Transverse colon (tissue), 4 donors: ENCODE results near the gene ZCCHC7. TPM values are rescaled to one million over a fixed set of nuclear protein-coding genes. Genes with fewer than 3 reads are reported as not detected.

Source experiments
- DNase-seq: peaks from one replicate; pipeline ENCODE4 v3.0.0-alpha.2; 2019
- H3K27ac ChIP-seq, 4 donors: fragments of 200-600 bp; sonication (generic); 2 replicates each; pipeline ENCODE4 v1.5.1; 2016 to 2018; ENCODE audit warnings: inconsistent platforms in 4 of 4
- H3K27me3 ChIP-seq: fragments of 200-600 bp; sonication (generic); 2 replicates; pipeline ENCODE4 v1.5.1; 2017; ENCODE audit warnings: inconsistent platforms
- H3K36me3 ChIP-seq, 4 donors: fragments of 200-600 bp; sonication (generic); 2 replicates each; pipeline ENCODE4 v1.5.1; 2017 to 2019; ENCODE audit warnings: inconsistent platforms in 4 of 4
- H3K4me1 ChIP-seq, 4 donors: fragments of 200-600 bp; sonication (generic); 2 replicates each; pipeline ENCODE4 v1.5.1; 2017 to 2020; ENCODE audit warnings: inconsistent platforms in 4 of 4
- H3K4me3 ChIP-seq, 4 donors: fragments of 200-600 bp; sonication (generic); 1 replicate in 1 of 4; 2 replicates in 3 of 4; pipeline versions ENCODE4 v1.5.1 to v1.6.1; 2017 to 2019; ENCODE audit warnings: inconsistent platforms in 4 of 4
- H3K9me3 ChIP-seq, 2 donors: fragments of 200-600 bp; sonication (generic); 2 replicates each; pipeline ENCODE4 v1.5.1; 2017 to 2019; ENCODE audit warnings: inconsistent platforms in 2 of 2
- EP300 ChIP-seq: sonication (generic); formaldehyde crosslinking; IDR thresholded peaks from one replicate; pipeline ENCODE4 v1.6.1; 2017; ENCODE audit warnings: antibody characterized with exemption, low read depth
- POLR2A ChIP-seq: fragments of 450-650 bp; IDR thresholded peaks from one replicate; pipeline ENCODE4 v1.6.1; 2016; ENCODE audit warnings: antibody characterized with exemption, mild to moderate bottlenecking, moderate library complexity
- POLR2AphosphoS5 ChIP-seq, 3 donors: sonication (generic); formaldehyde crosslinking; IDR thresholded peaks; one replicate each; pipeline ENCODE4 v1.6.1; 2016; ENCODE audit warnings: antibody characterized with exemption in 3 of 3
- WGBS, 2 donors: methylation state at CpG; one replicate each; pipeline ENCODE4 v1.1.5; 2018; ENCODE audit warnings: low coverage in 1 of 2; 5-methylcytosine and 5-hydroxymethylcytosine counted together
- in situ Hi-C, 4 donors: fragments of 200-750 bp; cut with MboI; loops; one replicate each; pipeline versions ENCODE4 v1.15.0 to v1.15.1; 2017; ENCODE audit warnings: low sequenced_read_pairs in 3 of 4, low pct_ligation_motif_present in 1 of 4, low pct_unique_long_range_greater_than_20kb in 1 of 4
- intact Hi-C: fragments of 100-400 bp; cut with DNase I; formaldehyde crosslinking; loops from one replicate; pipeline ENCODE4 v1.15.1; 2023; ENCODE audit warnings: low total_unique reads
- small RNA-seq, 4 donors: library from RNA; depleted of rRNA; stranded (forward); fragments of <200 nt; gene quantifications; one replicate each; pipeline ENCODE3, GENCODE V24; 2016
- total RNA-seq, 4 donors: library from RNA; depleted of rRNA; stranded (reverse); fragments of >200 nt; gene quantifications; one replicate each; pipeline ENCODE4 v1.1.0, GENCODE V29; 2016
- TF ChIP-seq, protein P1 (sequence below), 5 experiments: fragments of 200-600 bp in 3 of 5; fragments of 450-650 bp in 2 of 5; sonication (generic) in 3 of 5; IDR thresholded peaks; 1 replicate in 2 of 5; 2 replicates in 3 of 5; pipeline ENCODE4 v1.5.1; 2016 to 2017; ENCODE audit warnings: antibody characterized with exemption in 5 of 5, inconsistent platforms in 3 of 5, mild to moderate bottlenecking in 2 of 5, moderate library complexity in 1 of 5

ZCCHC7 gene
- total RNA-seq, 4 donors from 2014 or later: 13.2 to 43.0 (median 16.5) TPM

DNA sequence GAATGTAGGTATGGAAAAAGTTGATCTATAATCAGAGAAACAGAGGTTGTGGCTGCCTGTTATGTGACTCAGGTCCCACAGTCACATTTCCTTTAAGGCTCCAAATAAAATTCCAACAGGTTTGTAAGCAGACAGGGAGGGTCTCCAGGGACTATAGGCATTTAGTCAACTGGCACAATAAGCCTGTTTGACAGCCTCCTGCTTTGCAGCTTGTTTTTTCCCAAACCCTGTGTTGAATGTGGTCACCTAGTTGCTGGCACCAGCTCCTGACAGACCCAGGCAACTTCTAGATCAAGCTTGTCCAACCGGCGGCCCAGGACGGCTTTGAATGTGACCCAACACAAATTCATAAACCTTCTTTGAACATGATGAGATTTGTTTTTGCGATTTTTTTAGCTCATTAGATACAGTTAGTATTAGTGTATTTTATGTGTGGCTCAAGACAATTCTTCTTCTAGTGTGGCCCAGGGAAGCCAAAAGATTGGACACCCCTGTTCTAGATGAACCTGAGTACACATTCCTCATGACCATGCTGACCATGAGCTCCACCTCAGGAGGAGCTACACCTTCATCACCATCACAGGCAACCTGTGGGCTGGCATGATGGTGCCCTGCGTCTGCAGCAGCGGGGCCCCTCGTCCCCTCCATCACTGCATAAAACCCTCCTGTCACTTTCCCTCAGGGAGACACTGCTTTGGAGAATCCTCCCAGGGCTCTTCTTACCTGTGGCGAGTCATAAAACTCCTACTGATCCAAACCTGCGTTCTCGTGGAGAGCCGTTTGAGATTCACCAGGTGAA, 286.4 kb downstream of the ZCCHC7 start:
- no peak overlapping the region for H3K27ac ChIP-seq
- in situ Hi-C loops (no loop called here), intact Hi-C loops (no loop called here)
- DNase-seq: no peak
- no peaks in the 10 kb centered on the region for H3K27me3 ChIP-seq
- H3K4me3 ChIP-seq: no peak overlapping the region
- H3K4me1 ChIP-seq: no peaks in the 10 kb centered on the region
- 85 to 92% methylated on average over 10 to 11 of the region's 11 CpGs for WGBS, 2 donors
- TF ChIP-seq, protein P1, sequence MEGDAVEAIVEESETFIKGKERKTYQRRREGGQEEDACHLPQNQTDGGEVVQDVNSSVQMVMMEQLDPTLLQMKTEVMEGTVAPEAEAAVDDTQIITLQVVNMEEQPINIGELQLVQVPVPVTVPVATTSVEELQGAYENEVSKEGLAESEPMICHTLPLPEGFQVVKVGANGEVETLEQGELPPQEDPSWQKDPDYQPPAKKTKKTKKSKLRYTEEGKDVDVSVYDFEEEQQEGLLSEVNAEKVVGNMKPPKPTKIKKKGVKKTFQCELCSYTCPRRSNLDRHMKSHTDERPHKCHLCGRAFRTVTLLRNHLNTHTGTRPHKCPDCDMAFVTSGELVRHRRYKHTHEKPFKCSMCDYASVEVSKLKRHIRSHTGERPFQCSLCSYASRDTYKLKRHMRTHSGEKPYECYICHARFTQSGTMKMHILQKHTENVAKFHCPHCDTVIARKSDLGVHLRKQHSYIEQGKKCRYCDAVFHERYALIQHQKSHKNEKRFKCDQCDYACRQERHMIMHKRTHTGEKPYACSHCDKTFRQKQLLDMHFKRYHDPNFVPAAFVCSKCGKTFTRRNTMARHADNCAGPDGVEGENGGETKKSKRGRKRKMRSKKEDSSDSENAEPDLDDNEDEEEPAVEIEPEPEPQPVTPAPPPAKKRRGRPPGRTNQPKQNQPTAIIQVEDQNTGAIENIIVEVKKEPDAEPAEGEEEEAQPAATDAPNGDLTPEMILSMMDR (IDR thresholded peaks at IDR 0.05): no peak
- TF ChIP-seq POLR2A: no peak
- no peak for TF ChIP-seq EP300
- TF ChIP-seq POLR2AphosphoS5 (IDR thresholded peaks at IDR 0.05): no peak
- no peaks in the 10 kb centered on the region for H3K9me3 ChIP-seq
- H3K36me3 ChIP-seq: no peaks in the 10 kb centered on the region

DNA sequence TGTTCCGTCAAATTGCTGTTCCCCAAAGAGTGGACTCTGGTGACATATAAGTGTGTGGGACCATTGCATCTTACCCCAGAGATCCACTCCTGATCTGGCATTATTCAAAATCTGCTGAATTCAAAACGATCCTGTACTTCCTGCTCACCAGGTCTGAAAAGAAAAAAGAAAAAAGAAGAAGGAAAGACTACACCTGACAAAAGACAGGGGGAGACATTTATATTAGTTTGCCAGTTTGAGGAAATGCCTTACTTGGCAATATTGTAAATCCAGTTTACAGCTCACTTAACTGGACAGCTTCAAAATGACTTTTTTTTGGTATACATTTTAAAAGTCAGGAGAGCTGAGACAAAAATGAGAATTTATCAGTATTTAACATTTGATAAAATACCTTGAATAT, 287.1 kb downstream of the ZCCHC7 start:
- TF ChIP-seq POLR2AphosphoS5 (IDR thresholded peaks at IDR 0.05): no peak
- TF ChIP-seq, protein P1 (IDR thresholded peaks at IDR 0.05): no peak
- no peak for TF ChIP-seq POLR2A
- no peak for TF ChIP-seq EP300
- intact Hi-C loops (no loop called here), in situ Hi-C loops (no loop called here)
- no peaks in the 10 kb centered on the region for H3K4me1 ChIP-seq
- no peaks in the 10 kb centered on the region for H3K9me3 ChIP-seq
- no peaks in the 10 kb centered on the region for H3K36me3 ChIP-seq
- DNase-seq: no peak
- H3K27ac ChIP-seq: no peak overlapping the region
- H3K27me3 ChIP-seq: no peaks in the 10 kb centered on the region
- 44 to 52% methylated on average over 2 of the region's 2 CpGs for WGBS, 2 donors
- H3K4me3 ChIP-seq: no peak overlapping the region

Small RNA genes within 50 kb of the gene (small RNA-seq; reads per million reads assigned to genes)
- gene AL512604.1 (0 reads per million in 4 donors), gene RF00019 (0 reads per million in 4 donors), gene RNU6-677P (0 reads per million in 4 donors)

Other genes starting within 250 kb of the ZCCHC7 start
- gene PAX5, start 86.3 kb upstream of the ZCCHC7 start, total RNA-seq: 1 to 10 TPM in 2 of 4 donors, not detected in 2; 2.4 to 3.7 TPM